ENCODE data around the gene WFDC12. TPM values are rescaled to one million over a fixed set of nuclear protein-coding genes. Genes with fewer than 3 reads are reported as not detected.

The WFDC12 gene
- total RNA-seq, 2 experiments from 2014 or later = not detected

DNA sequence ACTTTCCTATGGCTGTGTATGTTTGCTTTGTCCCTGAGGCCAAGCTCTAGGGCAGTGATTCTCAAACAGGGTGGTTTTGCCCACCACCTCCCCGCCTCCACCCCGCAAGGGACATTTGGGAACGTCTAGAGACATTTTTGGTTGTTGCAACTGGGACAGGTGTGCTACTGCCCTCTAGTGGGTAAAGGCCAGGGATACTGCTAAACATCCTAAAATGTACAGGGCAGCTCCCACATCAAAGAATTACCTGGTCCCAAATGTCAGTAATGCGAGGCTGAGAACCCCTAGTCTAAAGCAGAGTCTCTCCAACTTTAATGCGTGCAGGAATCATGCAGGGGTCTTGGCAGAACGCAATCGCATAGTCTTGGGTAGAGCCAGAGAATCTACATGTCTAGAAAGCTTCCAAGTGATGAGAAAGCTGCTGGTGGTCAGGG lies 28.4 kb downstream of the WFDC12 start:
- DNase-seq = peak; percentile 72
- Mint-ChIP-seq H3K27ac (no peak overlapping the region), H3K27me3 (peaks cover 34% of the 10 kb centered on the region)

DNA sequence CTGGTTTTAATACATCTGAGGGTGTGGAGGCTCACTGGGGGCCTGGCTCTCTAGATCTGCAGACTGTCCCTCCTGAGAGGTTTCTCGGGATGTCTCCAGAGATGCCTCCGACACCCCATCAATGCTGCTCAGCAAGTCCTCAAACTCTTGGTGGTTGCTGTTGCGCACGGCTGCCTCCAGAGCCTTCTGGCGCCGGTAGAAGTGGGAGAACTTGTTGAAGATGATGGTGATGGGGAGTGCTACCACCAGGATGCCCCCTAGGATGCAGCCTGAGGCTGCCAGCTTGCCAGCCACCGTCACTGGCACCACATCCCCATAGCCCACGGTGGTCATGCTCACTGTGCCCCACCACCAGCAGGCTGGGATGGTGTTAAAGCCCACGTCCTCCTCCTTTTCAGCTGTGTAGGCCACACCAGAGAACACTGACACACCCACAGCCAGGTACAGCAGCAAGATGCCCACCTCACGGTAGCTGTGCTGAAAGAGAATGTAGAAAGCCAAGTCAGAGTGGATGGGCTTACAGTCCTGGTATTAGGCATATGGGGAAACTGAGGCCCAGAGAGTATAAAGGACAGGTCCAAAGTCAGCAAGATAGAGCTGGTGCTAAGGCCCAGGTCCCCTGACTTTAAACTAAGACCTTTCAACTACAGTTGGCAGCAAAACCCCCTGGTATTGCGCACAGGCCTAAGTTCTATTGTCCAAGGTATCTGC lies 29.2 kb downstream of the WFDC12 start:
- Mint-ChIP-seq H3K27me3 (peaks cover 28% of the 10 kb centered on the region), H3K36me3 (peaks cover 2% of the 10 kb centered on the region), H3K9me3 (ENCODE audit: low read depth) (no peaks in the 10 kb centered on the region), H3K27ac (no peak overlapping the region), H3K4me3 (no peak overlapping the region), H3K4me1 (peaks cover 14% of the 10 kb centered on the region)
- no peak for DNase-seq
- CTCF ChIA-PET = interaction anchor here (0.7 to 10.5 kb wide), 36 partner anchors 8 to 1459 kb away, joined by 3 to 150 read pairs (median 6); partner anchors contain the start of genes PABPC1L and WFDC5
- ATAC-seq = no peak

More for the DNA sequence above, 28.4 kb downstream of the WFDC12 start:
- no peak overlapping the region for H3K4me3 Mint-ChIP-seq
- H3K4me1 Mint-ChIP-seq = peaks cover 16% of the 10 kb centered on the region
- peak; percentile 59 for ATAC-seq
- no peaks in the 10 kb centered on the region for H3K9me3 Mint-ChIP-seq (ENCODE audit: low read depth)
- CTCF ChIA-PET = interaction anchor here (0.7 to 10.5 kb wide), 44 partner anchors 9 to 1459 kb away, joined by 3 to 150 read pairs (median 5); partner anchors contain the start of genes PABPC1L and WFDC5
- peaks cover under 1% of the 10 kb centered on the region for H3K36me3 Mint-ChIP-seq

DNA sequence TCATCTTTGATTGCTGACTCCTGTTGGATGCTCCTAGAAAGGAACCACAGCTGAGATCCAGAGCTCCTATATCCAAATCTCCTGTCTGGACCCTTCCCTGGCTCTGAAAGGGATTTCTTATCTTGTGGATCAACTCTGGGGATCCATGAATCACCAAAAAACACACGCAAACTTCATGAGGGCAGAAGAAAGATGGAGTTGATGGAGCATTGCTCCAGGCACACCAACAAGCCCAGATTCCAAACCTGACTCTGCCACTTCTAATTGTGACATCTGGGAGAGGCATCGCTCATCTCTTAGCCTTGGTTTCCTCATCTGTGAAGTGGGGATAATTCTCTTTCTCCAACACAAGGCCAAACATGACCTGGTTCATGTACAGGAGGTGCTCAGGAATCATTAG lies 30.1 kb downstream of the WFDC12 start:
- Mint-ChIP-seq H3K4me3 (no peak overlapping the region), H3K36me3 (peaks cover 2% of the 10 kb centered on the region), H3K9me3 (ENCODE audit: low read depth) (no peaks in the 10 kb centered on the region), H3K27me3 (peaks cover 20% of the 10 kb centered on the region), H3K27ac (no peak overlapping the region), H3K4me1 (peaks cover 14% of the 10 kb centered on the region)
- CTCF ChIA-PET = interaction anchor here (3.4 to 10.5 kb wide), 5 partner anchors 16 to 82 kb away, joined by 32 to 150 read pairs (median 48); partner anchors contain the start of gene WFDC5
- DNase-seq (no peak), ATAC-seq (no peak)

DNA sequence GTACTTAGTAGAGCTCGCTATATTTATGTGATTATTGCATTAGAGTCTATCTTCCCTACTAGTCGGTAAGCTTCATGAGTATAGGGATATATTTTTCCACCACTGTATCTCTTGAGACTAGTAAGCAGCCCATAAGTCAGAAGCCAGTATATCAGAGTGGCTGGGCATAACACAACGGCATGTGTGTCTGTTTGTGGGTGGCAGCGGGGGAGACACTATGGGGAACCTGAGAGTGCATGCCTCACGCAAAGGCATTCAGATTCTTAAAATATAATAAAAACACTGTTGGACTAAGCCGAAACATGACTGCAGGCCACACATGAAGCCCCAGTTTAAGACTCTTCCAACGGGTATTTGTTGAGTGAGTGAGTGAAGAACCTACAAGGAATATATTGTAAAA lies 31.4 kb downstream of the WFDC12 start:
- ATAC-seq (no peak), DNase-seq (no peak)
- H3K27me3 Mint-ChIP-seq = peaks cover 12% of the 10 kb centered on the region
- peaks cover 2% of the 10 kb centered on the region for H3K36me3 Mint-ChIP-seq
- no peak overlapping the region for H3K27ac Mint-ChIP-seq
- CTCF ChIA-PET = interaction anchor here (0.9 to 10.5 kb wide), 3 partner anchors 17 to 82 kb away, joined by 4 to 150 read pairs (median 122); partner anchors contain the start of gene WFDC5
- H3K9me3 Mint-ChIP-seq (ENCODE audit: low read depth) = no peaks in the 10 kb centered on the region
- H3K4me3 Mint-ChIP-seq = no peak overlapping the region
- H3K4me1 Mint-ChIP-seq = peaks cover 8% of the 10 kb centered on the region

DNA sequence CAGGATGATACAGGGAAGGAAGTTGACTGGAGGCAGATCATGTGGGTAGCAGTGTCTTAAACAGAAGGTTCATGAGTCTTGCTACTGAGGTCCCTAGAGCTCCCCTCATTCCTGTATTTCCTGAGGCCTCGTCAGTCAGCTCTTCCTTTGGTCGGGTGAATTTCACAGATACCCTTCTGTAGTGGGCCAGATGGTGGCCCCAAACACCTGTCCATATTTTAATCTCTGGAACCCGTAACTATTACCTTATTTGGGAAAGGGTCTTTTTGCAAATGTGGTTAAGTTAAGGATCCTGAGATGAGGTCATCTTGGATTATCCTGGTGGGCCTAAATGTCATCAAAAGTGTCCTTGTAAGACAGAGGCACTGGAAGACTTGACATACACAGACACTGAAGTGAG lies 32.9 kb downstream of the WFDC12 start:
- DNase-seq = no peak
- CTCF ChIA-PET = interaction anchor here (8.1 to 10.5 kb wide), 2 partner anchors 19 to 48 kb away, joined by 122 to 150 read pairs; partner anchors contain the start of gene WFDC5

GRCh38 chr20:45090481-45090880 lies 33.8 kb downstream of the WFDC12 start:
- peaks cover 3% of the 10 kb centered on the region for H3K4me1 Mint-ChIP-seq
- H3K4me3 Mint-ChIP-seq = no peak overlapping the region
- CTCF ChIA-PET = interaction anchor here (1.5 to 10.5 kb wide), 2 partner anchors 14 to 20 kb away, joined by 3 to 122 read pairs; partner anchors contain the start of gene WFDC5
- H3K27ac Mint-ChIP-seq = no peak overlapping the region
- no peak for DNase-seq
- peaks cover 19% of the 10 kb centered on the region for H3K36me3 Mint-ChIP-seq
- no peak for ATAC-seq
- H3K27me3 Mint-ChIP-seq = no peaks in the 10 kb centered on the region
- H3K9me3 Mint-ChIP-seq (ENCODE audit: low read depth) = no peaks in the 10 kb centered on the region

More for the DNA sequence above, 32.9 kb downstream of the WFDC12 start:
- Mint-ChIP-seq H3K4me1 (peaks cover 5% of the 10 kb centered on the region), H3K27me3 (no peaks in the 10 kb centered on the region), H3K4me3 (no peak overlapping the region), H3K36me3 (peaks cover 10% of the 10 kb centered on the region), H3K9me3 (ENCODE audit: low read depth) (no peaks in the 10 kb centered on the region), H3K27ac (no peak overlapping the region)
- no peak for ATAC-seq

DNA sequence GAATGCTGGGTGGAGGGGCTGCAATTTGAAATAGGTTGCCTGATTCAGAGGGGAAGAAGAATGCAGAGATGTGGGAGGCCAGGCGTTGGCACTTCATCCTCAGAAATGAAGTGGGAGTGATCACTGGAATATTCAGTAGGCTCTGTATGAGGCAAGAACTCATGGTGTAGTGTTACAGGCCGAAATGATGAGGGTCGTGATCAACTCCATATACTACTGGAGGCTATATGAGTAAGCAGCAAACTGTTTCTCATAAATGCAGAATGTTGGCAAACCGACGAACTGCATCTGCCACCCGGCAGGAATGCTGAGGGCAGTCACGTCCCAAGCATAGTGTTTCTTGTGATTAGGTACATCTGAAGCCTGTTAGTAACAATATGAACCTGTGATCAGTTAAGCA lies 36.0 kb downstream of the WFDC12 start:
- H3K27me3 Mint-ChIP-seq = no peaks in the 10 kb centered on the region
- peaks cover 4% of the 10 kb centered on the region for H3K4me1 Mint-ChIP-seq
- no peak for ATAC-seq
- DNase-seq = no peak
- peaks cover 26% of the 10 kb centered on the region for H3K36me3 Mint-ChIP-seq
- H3K4me3 Mint-ChIP-seq = no peak overlapping the region
- no peaks in the 10 kb centered on the region for H3K9me3 Mint-ChIP-seq (ENCODE audit: low read depth)
- CTCF ChIA-PET = no interaction called here
- H3K27ac Mint-ChIP-seq = no peak overlapping the region

DNA sequence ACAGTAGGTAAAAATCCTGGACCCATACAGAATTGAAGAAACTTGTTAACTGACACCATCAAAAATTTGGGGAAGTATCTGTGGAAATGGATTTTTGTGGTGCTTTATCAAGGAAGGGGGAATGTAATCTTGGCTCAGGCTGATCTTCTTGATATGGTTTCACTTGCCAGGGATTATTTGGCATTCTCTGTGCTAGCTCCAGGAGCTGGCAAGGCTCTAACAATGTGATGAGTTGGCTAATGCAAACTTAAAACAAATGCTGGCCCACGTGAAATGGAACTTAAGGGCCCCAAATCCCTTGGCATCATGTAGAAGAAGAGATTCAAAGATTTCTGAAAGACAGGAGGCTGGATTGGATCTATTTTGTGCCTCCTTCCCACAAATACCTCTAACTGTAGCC lies 36.5 kb downstream of the WFDC12 start:
- peaks cover 30% of the 10 kb centered on the region for H3K36me3 Mint-ChIP-seq
- no peak for ATAC-seq

DNA sequence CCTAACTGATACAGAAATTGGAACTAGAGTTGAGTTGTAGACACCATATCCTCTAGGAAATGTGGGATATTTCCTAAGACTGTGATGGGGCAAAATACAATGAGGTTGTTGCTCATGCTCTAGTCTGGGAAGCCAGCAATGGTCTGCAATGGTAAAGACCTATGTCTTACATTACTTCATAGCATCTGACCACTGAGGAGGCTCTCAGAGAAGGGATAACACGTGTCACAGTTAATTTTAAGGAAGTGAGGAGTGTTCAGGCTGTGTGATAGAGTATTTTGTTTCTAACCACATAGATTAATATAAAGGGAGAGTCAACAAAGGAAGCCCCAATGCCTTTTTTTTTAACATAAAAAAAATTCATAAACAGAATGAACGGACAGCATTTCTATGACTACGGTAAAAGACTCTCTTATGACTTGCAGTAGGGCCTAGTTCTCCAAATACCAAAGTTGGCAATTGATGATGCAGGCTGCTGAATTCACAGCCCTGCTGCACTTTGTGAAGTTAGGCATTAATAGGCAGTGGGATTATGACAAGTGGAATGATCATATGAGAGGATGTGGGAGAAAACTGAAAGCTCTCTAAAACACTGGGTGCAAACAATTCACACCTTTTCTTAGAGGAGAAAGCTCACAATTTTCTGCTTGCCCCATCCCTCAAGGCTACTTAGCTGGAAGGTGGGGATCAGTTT lies 37.0 kb downstream of the WFDC12 start:
- H3K4me1 Mint-ChIP-seq = peaks cover 4% of the 10 kb centered on the region
- H3K27me3 Mint-ChIP-seq = no peaks in the 10 kb centered on the region
- H3K9me3 Mint-ChIP-seq (ENCODE audit: low read depth) = no peaks in the 10 kb centered on the region
- peaks cover 36% of the 10 kb centered on the region for H3K36me3 Mint-ChIP-seq
- no peak overlapping the region for H3K27ac Mint-ChIP-seq
- CTCF ChIA-PET = interaction anchor here (1.6 to 2.0 kb wide), 2 partner anchors 9 to 43 kb away, joined by 5 to 12 read pairs; no protein-coding TSS in a partner anchor
- no peak overlapping the region for H3K4me3 Mint-ChIP-seq
- no peak for ATAC-seq
- no peak for DNase-seq

More for the DNA sequence above, 36.5 kb downstream of the WFDC12 start:
- CTCF ChIA-PET = interaction anchor here (2.0 kb wide), 1 partner anchor 8 kb away, joined by 12 read pairs; no protein-coding TSS in a partner anchor
- Mint-ChIP-seq H3K9me3 (ENCODE audit: low read depth) (no peaks in the 10 kb centered on the region), H3K27me3 (no peaks in the 10 kb centered on the region), H3K27ac (no peak overlapping the region), H3K4me1 (peaks cover 4% of the 10 kb centered on the region), H3K4me3 (no peak overlapping the region)
- DNase-seq = no peak

GRCh38 chr20:45085867-45086266 lies 38.4 kb downstream of the WFDC12 start:
- CTCF ChIA-PET = interaction anchor here (1.6 to 2.0 kb wide), 2 partner anchors 10 to 42 kb away, joined by 5 to 12 read pairs; no protein-coding TSS in a partner anchor
- peaks cover 47% of the 10 kb centered on the region for H3K36me3 Mint-ChIP-seq
- DNase-seq (no peak), ATAC-seq (no peak)
- peaks cover 4% of the 10 kb centered on the region for H3K9me3 Mint-ChIP-seq (ENCODE audit: low read depth)
- no peak overlapping the region for H3K4me3 Mint-ChIP-seq
- no peaks in the 10 kb centered on the region for H3K27me3 Mint-ChIP-seq
- H3K27ac Mint-ChIP-seq = no peak overlapping the region
- H3K4me1 Mint-ChIP-seq = peaks cover 4% of the 10 kb centered on the region

DNA sequence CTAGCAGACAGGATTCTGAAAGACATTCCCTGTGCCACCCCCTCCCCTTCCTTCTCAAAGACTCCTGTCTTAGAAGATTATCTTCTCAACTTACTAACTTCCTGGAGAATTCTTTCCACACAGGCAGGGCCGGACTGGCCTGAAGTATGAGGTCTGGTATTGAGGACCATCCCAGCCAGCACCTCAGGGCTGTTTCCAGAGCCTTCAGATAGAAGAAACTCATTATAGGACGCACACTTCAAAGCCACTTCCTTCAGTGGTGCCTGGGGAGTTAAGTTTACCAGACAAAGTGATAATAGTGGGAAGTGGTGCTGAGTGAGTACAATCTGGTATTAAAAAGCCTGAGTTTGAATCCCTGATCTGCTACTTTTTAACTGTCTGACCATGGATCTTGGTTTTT lies 39.0 kb downstream of the WFDC12 start:
- CTCF ChIA-PET = no interaction called here
- Mint-ChIP-seq H3K27me3 (no peaks in the 10 kb centered on the region), H3K9me3 (ENCODE audit: low read depth) (peaks cover 4% of the 10 kb centered on the region), H3K4me3 (no peak overlapping the region), H3K4me1 (peaks cover 4% of the 10 kb centered on the region), H3K36me3 (peaks cover 51% of the 10 kb centered on the region), H3K27ac (peak overlapping the region; percentile 14)
- DNase-seq (no peak), ATAC-seq (no peak)

DNA sequence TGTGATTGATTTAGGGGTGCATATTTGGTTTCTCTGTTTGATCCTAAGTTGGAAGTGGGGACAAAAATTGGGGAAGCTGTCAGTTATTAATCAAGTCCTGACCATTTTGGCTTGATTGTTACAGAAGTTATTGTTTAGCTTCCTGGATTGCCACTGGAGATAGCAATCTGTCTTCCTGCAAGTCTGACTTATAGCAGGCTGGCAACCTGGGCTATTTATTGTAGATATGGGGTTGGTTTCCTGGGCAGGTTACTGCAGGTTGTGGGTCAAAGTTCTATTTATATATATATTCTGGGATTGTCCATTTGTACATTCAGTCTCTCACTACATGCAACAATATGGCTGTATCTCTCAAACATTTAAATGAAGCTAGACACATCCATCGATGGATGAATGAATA lies 41.1 kb downstream of the WFDC12 start:
- DNase-seq = no peak
- peaks cover 65% of the 10 kb centered on the region for H3K36me3 Mint-ChIP-seq

GRCh38 chr20:45082468-45082867 lies 41.8 kb downstream of the WFDC12 start:
- DNase-seq (no peak), ATAC-seq (no peak)
- CTCF ChIA-PET = interaction anchor here (1.4 to 2.7 kb wide), 2 partner anchors 14 to 17 kb away, joined by 5 to 15 read pairs; no protein-coding TSS in a partner anchor
- Mint-ChIP-seq H3K4me3 (no peak overlapping the region), H3K4me1 (peaks cover 4% of the 10 kb centered on the region), H3K27ac (no peak overlapping the region), H3K9me3 (ENCODE audit: low read depth) (peaks cover 4% of the 10 kb centered on the region), H3K36me3 (peaks cover 64% of the 10 kb centered on the region), H3K27me3 (no peaks in the 10 kb centered on the region)

More for the DNA sequence above, 41.1 kb downstream of the WFDC12 start:
- Mint-ChIP-seq H3K4me3 (no peak overlapping the region), H3K27ac (no peak overlapping the region), H3K27me3 (no peaks in the 10 kb centered on the region), H3K4me1 (peaks cover 4% of the 10 kb centered on the region), H3K9me3 (ENCODE audit: low read depth) (peaks cover 4% of the 10 kb centered on the region)
- CTCF ChIA-PET = interaction anchor here (1.1 to 2.7 kb wide), 3 partner anchors 13 to 30 kb away, joined by 3 to 15 read pairs (median 5); no protein-coding TSS in a partner anchor
- no peak for ATAC-seq
